GM21737 (cell line): Measurements from ENCODE around the gene PADI6.
"Not testable (repeated sequence)": the region's sequence is repeated elsewhere in the genome, so short reads cannot be mapped to it uniquely, and the experiment has no call there.

Experiments
- ATAC-seq: cut with Tn5 transposase; IDR thresholded peaks from one replicate; pipeline ENCODE4 v1.9.1; 2021; ENCODE audit warnings: mild to moderate bottlenecking, moderate library complexity; ENCODE audit not compliant: unreplicated experiment

Gene PADI6

DNA sequence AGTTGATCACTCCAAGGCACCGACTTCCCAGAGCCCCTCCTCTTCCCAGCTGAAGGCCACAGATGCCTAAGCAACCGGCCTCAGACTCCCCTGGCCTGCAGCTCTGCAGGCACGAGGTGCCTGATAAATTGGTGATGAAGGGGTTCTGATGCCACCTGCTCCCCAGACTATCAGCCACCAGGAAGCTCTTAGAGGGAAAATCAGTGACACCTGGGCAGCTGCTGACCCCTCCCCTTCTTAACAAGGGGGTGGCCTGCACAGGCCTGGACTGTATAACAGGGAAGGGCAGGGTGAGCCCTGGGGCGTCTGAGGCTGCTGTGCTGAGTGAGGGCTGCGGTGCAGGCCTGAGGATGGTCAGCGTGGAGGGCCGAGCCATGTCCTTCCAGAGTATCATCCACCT is at the start of gene PADI6:
TSS of gene PADI6 (plus strand) at position 301 of the 400 bp plus-strand sequence. CDS start at position 351, 50 bp downstream.
- ATAC-seq: no peak

DNA sequence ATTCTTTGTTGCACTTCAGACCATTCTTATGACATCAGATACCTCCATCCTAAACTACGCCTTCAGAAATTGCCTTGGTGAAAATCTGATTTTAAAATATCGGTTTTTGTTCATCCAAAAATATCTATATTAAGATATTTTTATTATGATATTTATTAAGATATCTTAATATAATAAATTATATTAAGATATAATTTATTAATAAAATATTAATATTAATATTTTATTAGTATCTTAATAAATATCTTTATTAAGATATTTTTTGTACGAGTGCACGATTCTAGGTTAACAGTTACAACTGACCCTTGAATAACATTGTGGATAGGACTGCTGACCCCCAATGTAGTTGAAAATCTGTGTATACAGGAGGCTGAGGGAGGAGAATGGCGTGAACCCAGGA is 43.1 kb upstream of the PADI6 start:
- no peak for ATAC-seq

DNA sequence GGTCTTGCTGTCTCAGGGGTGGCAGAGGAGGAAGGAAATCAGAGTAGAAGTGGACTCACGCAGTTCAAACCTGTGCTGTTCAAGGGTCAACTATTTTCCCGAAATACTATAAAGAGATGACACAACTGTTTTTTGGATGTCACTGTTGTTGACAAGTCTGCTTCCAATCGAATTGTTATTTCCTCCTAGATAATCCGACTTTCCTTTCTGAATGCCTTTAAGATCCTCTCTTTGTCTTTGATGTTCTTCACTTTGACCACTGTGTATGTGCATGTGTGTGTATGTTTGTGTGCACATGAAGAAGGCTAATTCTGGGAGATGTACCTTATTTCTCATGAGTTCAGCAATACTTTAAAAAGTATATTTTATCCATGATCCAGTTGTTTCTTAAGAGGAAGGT is 42.4 kb upstream of the PADI6 start:
- no peak for ATAC-seq

DNA sequence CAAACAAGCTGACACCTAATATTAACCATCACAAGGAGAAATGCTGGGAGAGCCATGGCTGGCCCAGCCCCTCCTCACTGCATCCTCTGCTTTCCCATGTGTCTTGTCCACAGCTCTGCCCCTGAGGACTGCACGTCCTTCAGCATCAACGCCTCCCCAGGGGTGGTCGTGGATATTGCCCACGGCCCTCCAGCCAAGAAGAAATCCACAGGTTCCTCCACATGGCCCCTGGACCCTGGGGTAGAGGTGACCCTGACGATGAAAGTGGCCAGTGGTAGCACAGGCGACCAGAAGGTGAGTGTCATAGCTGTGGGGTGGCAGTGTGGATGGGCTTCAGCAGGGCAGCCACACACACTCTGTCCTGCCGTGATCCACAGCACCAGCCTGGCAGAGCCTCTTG is 41.1 kb upstream of the PADI6 start:
- no peak for ATAC-seq

DNA sequence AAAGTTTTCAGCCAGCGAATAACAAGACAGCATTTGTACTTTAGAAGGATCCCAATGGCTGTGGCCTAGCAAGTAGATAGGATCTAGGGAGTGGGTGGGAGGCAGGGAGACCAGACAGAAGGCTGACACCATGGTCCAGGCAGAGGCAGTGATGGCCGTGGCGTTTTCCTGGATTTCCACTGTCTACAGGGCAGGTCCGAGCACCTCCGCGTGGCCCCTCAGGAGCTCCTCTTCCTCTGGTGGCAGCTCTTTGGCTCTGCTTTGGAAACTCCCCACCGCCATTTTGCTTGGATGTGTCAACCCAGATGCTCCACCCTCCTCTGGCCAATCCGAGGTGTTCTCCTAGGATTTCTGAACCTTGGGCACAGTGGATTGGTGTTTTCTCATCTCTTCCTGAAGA is 38.9 kb upstream of the PADI6 start:
- no peak for ATAC-seq

DNA sequence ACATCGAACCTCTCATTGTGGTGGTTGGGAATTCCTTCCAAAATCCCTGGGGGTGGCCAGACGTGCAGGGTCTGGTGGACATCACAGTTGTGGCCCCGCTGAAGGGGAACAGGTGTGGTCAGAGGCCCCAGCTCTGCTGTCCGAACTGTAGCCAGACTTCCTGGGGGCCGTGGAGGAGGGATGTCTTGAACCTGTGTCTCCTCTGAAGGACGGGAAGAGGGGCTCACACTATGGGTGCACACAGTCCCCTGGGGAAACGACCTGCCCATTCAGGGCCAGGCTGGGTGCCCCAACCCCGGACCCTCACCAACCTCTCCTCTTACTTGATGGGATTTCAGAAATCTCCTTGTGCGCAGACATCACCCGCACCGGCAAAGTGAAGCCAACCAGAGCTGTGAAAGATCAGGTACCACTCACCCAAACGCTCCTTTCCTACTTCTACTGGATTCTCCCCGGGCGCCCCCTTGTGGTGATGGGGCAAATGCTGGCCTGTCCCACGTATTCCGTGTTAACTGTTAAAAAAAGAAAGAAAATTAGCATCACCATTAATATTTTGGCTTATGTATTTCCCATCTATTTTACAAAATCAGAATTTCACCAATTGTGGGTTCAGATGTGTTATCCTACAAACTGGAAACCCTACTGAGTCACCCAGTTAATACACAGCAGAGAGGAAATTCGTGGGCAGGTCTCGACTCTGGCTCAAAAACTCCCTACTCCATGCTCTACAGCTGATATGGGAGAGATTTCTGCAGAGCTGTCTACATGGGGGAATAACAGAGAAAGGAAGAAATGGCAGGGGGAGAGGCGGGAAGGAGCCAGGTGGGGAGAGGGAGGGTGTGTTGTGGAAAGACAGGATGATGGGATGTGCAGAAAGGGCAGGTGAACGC is 35.9 kb upstream of the PADI6 start:
- no peak for ATAC-seq

DNA sequence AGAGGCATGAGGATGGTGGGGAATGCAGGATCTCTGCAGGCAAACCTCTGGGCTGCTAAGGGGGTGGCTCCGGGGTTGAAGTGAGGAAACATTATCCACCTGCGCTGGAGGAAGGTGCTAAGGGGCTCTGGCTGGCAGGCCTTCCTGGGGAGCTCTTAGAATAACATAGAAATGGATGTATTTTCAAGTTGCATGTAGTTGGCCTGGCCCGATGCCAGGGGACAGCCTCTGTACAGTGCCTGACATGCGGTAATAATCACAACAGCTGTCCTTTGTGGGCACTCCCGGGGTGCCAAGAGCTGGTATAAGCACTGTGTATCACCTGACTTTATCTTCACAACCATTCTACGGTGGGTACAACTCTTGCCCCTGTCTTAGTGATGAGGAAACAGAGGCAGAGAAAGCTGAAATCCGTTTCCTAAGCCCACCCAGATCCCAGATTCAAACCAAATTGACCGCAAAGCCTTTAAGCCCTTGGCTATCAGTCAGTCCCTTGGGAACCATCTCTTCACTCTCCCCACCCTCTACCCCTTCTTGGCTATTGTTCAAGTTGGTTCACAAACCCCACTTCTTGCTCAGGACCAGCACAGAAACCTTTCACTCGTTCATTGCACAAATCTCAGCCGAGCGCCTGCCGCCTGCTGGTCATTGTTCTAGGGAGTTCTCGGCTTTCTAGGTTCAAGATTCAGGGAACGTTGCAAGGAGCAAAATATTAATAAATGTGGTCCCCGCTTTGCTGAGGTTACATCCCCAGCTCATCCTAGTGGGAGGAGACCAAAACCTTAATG is 33.1 kb upstream of the PADI6 start:
- ATAC-seq: no peak

DNA sequence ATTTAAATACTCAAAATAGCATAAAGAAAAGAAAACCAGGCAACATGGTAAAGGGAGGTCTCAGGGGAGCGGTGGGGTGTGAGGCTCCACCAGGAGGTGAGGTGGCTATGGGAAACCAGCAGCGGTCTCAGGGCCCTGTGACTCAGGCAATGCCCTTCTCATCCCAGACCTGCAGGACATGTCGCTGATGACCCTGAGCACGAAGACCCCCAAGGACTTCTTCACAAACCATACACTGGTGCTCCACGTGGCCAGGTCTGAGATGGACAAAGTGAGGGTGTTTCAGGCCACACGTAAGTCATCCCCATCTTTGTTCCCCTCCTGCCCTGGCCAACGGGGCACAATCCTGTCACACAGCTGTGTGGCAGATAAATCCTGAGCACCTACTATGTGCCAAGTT is 32.5 kb upstream of the PADI6 start:
- no peak for ATAC-seq

DNA sequence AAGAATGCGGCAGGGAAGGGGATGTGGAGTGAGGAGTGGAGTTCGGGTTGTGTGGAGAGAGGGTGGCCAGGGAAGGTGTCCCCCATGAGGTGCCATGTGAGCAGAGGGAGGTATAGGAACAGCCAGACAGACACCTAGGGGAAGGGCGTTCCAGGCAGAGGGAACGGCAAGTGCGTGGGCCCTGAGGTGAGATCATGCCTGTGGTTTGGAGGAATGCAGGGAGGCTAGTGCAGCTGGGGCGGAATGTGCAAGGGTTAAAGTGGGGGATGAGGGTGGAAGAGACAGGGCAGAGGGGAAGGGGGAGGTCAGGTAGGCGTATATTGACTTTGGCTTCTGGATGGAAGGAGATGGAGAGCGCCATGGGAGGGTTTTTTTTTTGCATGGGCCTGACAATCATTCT is 31.6 kb upstream of the PADI6 start:
- no peak for ATAC-seq

DNA sequence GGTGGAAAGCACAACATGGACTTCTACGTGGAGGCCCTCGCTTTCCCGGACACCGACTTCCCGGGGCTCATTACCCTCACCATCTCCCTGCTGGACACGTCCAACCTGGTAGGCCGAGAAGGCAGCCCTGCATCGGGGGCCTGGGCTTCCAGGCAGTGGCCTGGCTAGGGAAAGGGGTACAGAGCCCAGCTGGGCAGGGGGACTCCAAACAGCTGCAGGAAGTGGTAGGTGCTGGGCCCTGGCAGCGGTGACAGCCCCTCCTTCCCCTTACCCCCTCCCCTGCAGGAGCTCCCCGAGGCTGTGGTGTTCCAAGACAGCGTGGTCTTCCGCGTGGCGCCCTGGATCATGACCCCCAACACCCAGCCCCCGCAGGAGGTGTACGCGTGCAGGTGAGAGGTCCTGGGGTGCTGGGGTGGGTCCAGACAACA is 30.0 kb upstream of the PADI6 start:
- no peak for ATAC-seq

DNA sequence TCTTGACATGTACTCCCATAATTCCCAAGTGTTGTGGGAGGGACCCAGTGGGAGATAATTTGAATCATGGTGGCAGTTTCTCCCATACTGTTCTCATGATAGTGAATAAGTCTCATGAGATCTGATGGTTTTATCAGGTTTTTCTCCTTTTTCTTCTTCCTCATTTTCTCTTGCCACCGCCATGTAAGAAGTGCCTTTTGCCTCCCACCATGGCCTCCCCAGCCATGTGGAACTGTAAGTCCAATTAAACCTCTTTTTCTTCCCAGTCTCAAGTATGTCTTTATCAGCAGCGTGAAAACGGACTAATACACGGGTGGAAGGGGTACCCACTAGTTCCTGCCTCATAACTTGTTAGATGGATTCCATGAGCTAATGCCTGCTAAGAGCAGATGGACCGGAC is 26.5 kb upstream of the PADI6 start:
- ATAC-seq: not testable (repeated sequence)

DNA sequence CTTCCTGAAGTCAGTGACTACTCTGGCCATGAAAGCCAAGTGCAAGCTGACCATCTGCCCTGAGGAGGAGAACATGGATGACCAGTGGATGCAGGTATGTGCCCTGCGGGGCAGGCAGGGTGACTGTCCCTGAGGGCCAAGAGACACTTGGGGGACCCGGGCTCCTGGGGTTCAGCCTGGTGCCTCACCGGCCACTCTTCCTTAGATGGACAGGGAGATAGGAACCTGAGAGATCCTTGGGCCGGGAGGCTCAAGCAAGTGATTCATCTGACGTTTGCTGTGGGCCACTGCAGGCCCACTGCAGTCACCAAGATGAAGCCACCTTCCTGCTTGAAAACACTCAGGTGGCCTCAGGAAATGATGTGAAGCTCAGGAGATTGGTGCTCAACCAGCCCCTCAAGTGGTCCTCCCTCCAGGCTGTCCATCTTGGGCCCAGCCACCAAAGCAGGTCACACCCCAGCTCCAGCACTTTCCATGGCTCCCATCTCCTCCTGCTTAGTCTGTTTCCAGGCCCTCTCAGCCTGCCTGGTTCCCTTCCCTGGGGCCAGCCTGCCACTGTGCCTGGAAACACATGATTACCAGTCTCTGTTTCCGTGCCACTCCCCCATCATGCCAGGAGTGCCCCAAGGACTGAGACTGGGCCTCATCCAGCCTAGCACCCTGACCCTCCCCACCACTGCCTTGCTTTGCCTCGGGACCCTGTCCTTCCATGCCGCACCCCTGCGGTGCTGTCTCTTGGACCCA is 25.8 kb upstream of the PADI6 start:
- ATAC-seq: no peak

DNA sequence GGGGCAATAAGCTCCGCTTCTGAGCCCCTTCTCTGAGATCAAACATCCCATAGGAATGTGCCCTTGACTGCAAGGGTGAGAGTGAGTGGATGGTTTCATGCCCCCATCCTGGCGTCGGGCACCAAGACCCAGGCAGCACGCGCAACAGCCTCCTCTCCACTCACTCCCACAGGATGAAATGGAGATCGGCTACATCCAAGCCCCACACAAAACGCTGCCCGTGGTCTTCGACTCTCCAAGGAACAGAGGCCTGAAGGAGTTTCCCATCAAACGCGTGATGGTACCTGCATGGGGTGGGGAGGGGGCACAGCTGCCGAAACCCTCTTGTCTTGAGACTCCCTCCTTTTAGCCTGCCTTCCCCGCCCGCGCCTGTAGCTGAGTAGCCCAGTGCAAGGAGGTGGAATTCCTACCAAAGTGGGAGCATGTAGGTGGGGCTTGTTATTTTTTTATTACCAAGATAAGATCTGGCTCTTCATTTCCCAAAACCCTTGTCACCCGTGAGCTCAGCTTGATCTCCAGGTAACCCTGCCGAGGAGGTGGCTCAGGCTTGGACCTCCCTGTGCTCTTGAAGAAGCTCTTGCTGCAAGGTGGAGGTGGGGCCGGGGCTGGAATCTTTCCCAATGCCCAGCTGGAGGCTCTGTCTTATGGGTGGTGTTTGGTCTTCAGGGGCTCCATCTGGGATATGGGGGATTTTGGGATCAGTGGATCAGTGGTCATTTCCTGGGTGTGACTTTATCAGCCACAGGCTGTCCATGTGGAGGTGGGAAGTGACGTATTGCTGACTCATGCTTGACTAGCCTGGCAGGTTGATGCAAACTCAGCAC is 24.0 kb upstream of the PADI6 start:
- ATAC-seq: no peak

DNA sequence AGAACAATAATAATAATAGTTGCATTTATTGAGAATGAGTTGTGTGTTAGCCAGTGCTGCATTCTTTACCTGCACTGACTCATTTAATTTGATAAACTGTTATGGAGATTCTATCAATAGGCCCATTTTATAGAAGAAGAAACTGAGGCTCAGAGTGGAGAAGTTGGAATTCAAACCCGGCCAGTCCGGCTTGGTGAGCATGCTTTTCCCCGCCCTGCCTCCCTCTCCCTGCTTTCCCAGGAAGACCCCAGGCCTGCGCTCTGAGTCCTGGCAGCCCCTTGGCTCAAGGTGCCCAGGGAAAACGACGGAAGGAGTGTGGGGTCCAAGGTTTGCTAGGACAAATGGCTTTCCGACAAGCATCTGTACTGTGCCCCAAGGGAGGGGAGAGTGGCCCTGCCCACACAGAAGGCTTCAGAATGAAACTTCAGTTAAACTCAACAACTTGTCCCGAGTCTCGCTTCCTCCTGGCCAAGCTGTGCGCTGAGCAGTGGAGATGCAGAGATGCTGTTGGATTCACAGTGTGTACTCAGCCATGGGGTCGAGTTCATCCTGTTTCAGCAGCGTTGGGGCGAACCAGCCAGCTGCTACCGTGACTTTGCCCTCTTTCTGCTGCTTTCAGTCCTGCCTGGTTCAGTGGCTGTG is 23.3 kb upstream of the PADI6 start:
- ATAC-seq: no peak

DNA sequence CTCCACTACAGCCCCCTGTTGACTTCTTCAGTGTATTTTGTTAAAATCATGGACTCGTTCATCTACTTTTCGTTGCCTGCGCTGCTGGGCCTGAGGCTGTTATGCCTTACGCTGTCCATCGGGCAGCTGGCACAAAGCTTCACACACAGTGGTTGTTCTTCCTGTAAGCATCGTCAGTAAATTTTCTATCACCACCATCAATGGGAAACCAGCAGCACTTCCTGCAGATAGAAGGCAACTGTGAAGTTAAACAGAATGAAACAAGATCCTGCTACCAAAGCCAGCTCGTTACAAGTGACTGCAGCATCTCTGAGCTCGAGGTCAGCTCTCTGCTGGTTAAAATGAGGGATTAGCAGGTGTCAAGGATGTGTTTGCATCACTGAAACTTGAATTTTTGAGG is 21.9 kb upstream of the PADI6 start:
- no peak for ATAC-seq

DNA sequence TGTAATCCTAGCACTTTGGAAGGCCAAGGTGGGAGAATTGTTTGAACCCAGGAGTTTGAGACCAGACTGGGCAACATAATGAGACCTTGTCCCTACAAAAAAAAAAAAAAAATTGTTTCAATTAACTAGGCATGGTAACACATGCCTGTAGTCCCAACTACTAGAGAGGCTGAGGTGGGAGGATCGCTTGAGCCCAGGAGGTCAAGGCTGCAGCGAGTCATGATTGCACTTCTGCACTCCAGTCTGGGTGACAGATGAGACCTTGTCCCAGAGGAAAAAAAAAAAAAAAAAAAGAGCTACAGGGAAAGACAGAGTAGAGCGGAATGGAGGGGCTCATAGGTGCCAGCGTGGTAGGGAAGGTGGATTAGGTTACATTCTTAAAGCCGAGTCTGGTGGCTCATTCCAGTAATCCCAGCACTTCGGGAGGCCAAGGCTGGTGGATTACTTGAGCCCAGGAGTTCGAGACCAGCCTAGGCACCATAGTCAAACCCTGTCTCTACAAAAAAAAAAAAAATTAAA is 21.0 kb upstream of the PADI6 start:
- no peak for ATAC-seq

DNA sequence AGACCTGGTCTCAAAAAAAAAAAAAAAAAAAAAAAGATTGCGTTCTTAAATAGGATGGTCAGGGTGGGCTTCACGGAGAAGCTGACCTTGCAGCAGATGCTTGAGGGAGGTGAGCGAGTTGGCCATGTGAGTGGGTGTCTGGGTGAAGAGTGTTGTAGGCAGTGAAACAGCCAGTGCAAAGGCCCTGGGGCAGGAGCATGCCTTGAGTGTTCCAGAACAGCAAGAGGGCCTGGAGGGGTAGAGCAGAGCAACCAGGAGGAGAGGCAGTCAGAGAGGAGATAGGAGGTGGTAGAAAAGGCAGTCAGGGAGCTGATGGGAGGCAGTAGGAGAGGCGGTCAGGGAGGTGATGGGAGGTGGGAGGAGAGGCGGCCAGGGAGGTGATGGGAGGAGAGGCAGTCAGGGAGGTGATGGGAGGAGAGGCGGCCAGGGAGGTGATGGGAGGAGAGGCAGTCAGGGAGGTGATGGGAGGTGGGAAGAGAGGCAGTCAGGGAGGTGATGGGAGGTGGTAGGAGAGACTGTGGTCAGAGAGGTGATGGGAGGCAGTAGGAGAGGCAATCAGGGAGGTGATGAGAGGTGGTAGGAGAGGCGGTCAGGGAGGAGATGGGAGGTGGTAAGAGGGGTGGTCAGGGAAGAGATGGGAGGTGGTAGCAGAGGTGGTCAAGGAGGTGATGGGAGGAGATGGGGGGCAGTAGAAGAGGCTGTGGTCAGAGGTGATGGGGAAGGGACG is 20.2 kb upstream of the PADI6 start:
- ATAC-seq: no peak

DNA sequence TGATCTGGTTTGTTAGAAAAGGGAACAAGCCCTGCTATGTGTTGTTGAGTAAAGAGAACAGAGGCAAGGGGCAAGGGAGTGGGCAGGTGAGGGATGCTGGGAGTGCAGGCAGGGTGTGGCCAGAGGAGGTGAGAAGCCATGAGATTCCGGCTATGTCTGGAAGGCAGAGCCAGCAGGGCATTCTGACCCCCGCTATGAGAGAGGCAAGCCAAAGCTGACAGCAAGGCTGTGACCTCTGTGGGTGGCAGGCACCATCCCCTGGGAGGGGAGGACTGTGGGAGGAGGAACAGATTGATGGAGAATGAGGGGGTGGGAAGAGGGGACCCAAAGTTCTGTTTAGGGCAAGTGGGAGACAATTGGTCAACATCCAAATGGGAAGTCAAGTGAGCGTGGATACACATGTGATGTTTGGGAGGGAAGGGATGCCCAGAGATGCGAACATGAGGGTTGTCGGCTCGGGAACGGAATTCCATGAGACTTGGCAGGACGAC is 19.5 kb upstream of the PADI6 start:
- no peak for ATAC-seq

DNA sequence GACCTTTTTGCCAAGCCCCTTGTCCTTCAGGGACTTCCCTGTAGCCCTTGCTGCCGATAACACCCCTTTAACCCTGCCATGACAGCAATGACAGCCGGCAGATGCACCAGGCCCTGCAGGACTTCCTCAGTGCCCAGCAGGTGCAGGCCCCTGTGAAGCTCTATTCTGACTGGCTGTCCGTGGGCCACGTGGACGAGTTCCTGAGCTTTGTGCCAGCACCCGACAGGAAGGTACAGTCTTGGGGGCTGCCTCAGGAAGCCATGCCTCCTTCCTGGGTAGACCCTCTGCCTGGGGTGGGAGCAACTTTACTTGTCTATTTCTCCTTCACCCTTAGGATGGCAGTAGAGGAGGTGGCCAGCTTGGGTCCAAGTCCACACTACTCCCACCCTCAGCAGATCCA is 16.1 kb upstream of the PADI6 start:
- ATAC-seq: no peak
